Activated T-cell treated with anti-CD3 and anti-CD28 coated beads, Interleukin-2, amount 50 U/mL, for 72 hours (primary cell): ENCODE results near the gene MYRFL. TPM values are rescaled to one million over a fixed set of nuclear protein-coding genes. Genes with fewer than 3 reads are reported as not detected.

ENCODE experiments used
- ATAC-seq, 2 donors: fragments of 150-1000 bp; cut with Tn5 transposase; replicated peaks in 1 of 2; 2 replicates each; pipeline ENCODE4 v1.10.0; 2021; ENCODE audit warnings: moderate library complexity in 2 of 2, mild to moderate bottlenecking in 1 of 2
- DNase-seq, 2 donors: peaks; one replicate each; pipeline ENCODE4 v3.0.0; 2021 to 2022; ENCODE audit warnings: mixed read lengths in 1 of 2
- H3K27ac Mint-ChIP-seq: one replicate; pipeline ENCODE4 v1.8.0; 2022; ENCODE audit warnings: mild to moderate bottlenecking, moderate library complexity, mixed read lengths
- H3K27me3 Mint-ChIP-seq: one replicate; pipeline ENCODE4 v1.8.0; 2022; ENCODE audit warnings: low read depth, mixed read lengths
- H3K36me3 Mint-ChIP-seq, 2 donors: one replicate each; pipeline ENCODE4 v1.8.0; 2022; ENCODE audit warnings: mixed read lengths in 2 of 2, mild to moderate bottlenecking in 1 of 2; ENCODE audit not compliant: insufficient read depth in 2 of 2
- H3K4me1 Mint-ChIP-seq: one replicate; pipeline ENCODE4 v1.8.0; 2022; ENCODE audit warnings: low read depth, mixed read lengths
- H3K4me3 Mint-ChIP-seq, 2 donors: one replicate each; pipeline ENCODE4 v1.8.0; 2022; ENCODE audit warnings: mild to moderate bottlenecking in 2 of 2, mixed read lengths in 2 of 2, moderate library complexity in 2 of 2
- H3K9me3 Mint-ChIP-seq, 2 donors: one replicate each; pipeline ENCODE4 v1.8.0; 2022; ENCODE audit warnings: mixed read lengths in 2 of 2
- total RNA-seq, 2 donors: library from RNA; stranded (reverse); gene quantifications; one replicate each; pipeline ENCODE4 v1.2.3, GENCODE V29; 2022

Gene MYRFL
- total RNA-seq, 2 donors from 2014 or later = 0.14 TPM; not detected in 1

GRCh38 chr12:69994724-69995173 is 169.7 kb downstream of the MYRFL start:
- Mint-ChIP-seq H3K27ac (no peak overlapping the region), H3K9me3 (peaks cover 0 to 3% of the 10 kb centered on the region in 2 donors), H3K4me1 (no peaks in the 10 kb centered on the region), H3K27me3 (no peaks in the 10 kb centered on the region), H3K36me3 (no peaks in the 10 kb centered on the region), H3K4me3 (no peak overlapping the region)
- no peak for DNase-seq
- no peak for ATAC-seq

GRCh38 chr12:69996241-69996640 is 171.2 kb downstream of the MYRFL start:
- no peaks in the 10 kb centered on the region for H3K4me1 Mint-ChIP-seq
- no peaks in the 10 kb centered on the region for H3K27me3 Mint-ChIP-seq
- H3K27ac Mint-ChIP-seq = no peak overlapping the region
- no peak overlapping the region for H3K4me3 Mint-ChIP-seq
- DNase-seq = no peak
- peaks cover 0 to 3% of the 10 kb centered on the region in 2 donors for H3K9me3 Mint-ChIP-seq
- no peaks in the 10 kb centered on the region for H3K36me3 Mint-ChIP-seq
- ATAC-seq = no peak

GRCh38 chr12:69996722-69997121 is 171.7 kb downstream of the MYRFL start:
- Mint-ChIP-seq H3K27me3 (no peaks in the 10 kb centered on the region), H3K9me3 (peaks cover 0 to 3% of the 10 kb centered on the region in 2 donors)
- ATAC-seq = no peak

GRCh38 chr12:69998011-69998410 is 173.0 kb downstream of the MYRFL start:
- H3K27ac Mint-ChIP-seq = no peak overlapping the region
- H3K27me3 Mint-ChIP-seq = no peaks in the 10 kb centered on the region
- no peaks in the 10 kb centered on the region for H3K9me3 Mint-ChIP-seq
- H3K36me3 Mint-ChIP-seq = no peaks in the 10 kb centered on the region
- no peak for DNase-seq
- no peak for ATAC-seq
- no peak overlapping the region for H3K4me3 Mint-ChIP-seq
- no peaks in the 10 kb centered on the region for H3K4me1 Mint-ChIP-seq

More at GRCh38 chr12:69996722-69997121, 171.7 kb downstream of the MYRFL start:
- no peaks in the 10 kb centered on the region for H3K4me1 Mint-ChIP-seq
- H3K4me3 Mint-ChIP-seq = no peak overlapping the region
- DNase-seq = no peak
- no peaks in the 10 kb centered on the region for H3K36me3 Mint-ChIP-seq
- H3K27ac Mint-ChIP-seq = no peak overlapping the region

GRCh38 chr12:69998922-69999321 is 173.9 kb downstream of the MYRFL start:
- no peaks in the 10 kb centered on the region for H3K27me3 Mint-ChIP-seq
- H3K9me3 Mint-ChIP-seq = no peaks in the 10 kb centered on the region
- no peak overlapping the region for H3K4me3 Mint-ChIP-seq
- H3K4me1 Mint-ChIP-seq = no peaks in the 10 kb centered on the region
- H3K36me3 Mint-ChIP-seq = no peaks in the 10 kb centered on the region
- H3K27ac Mint-ChIP-seq = no peak overlapping the region
- no peak for DNase-seq
- ATAC-seq = no peak

- Mint-ChIP-seq H3K27me3 (no peaks in the 10 kb centered on the region), H3K4me1 (no peaks in the 10 kb centered on the region), H3K4me3 (no peak overlapping the region), H3K36me3 (no peaks in the 10 kb centered on the region), H3K27ac (no peak overlapping the region), H3K9me3 (no peaks in the 10 kb centered on the region)
- no peak for DNase-seq
- ATAC-seq = no peak
Measured at GRCh38 chr12:69999561-69999960, 174.5 kb downstream of the MYRFL start.

- H3K36me3 Mint-ChIP-seq = no peaks in the 10 kb centered on the region
- no peaks in the 10 kb centered on the region for H3K4me1 Mint-ChIP-seq
- peaks cover 0 to 1% of the 10 kb centered on the region in 2 donors for H3K9me3 Mint-ChIP-seq
- DNase-seq = no peak
- no peak overlapping the region for H3K27ac Mint-ChIP-seq
- ATAC-seq = no peak
- H3K4me3 Mint-ChIP-seq = no peak overlapping the region
- no peaks in the 10 kb centered on the region for H3K27me3 Mint-ChIP-seq
Measured at GRCh38 chr12:70002097-70002911, 177.3 kb downstream of the MYRFL start.

- Mint-ChIP-seq H3K36me3 (no peaks in the 10 kb centered on the region), H3K27me3 (no peaks in the 10 kb centered on the region), H3K9me3 (peaks cover 0 to 2% of the 10 kb centered on the region in 2 donors), H3K4me1 (no peaks in the 10 kb centered on the region), H3K27ac (no peak overlapping the region), H3K4me3 (no peak overlapping the region)
- ATAC-seq (no peak), DNase-seq (no peak)
Measured at GRCh38 chr12:70002912-70003255, 177.9 kb downstream of the MYRFL start.

GRCh38 chr12:70005864-70006618 is 181.0 kb downstream of the MYRFL start:
- Mint-ChIP-seq H3K9me3 (peaks cover 5 to 9% of the 10 kb centered on the region in 2 donors), H3K4me1 (no peaks in the 10 kb centered on the region), H3K36me3 (peaks cover 0 to 3% of the 10 kb centered on the region in 2 donors), H3K4me3 (no peak overlapping the region), H3K27me3 (no peaks in the 10 kb centered on the region), H3K27ac (no peak overlapping the region)
- DNase-seq (no peak), ATAC-seq (no peak)

GRCh38 chr12:70006619-70006973 is 181.6 kb downstream of the MYRFL start:
- DNase-seq = no peak
- peaks cover 0 to 3% of the 10 kb centered on the region in 2 donors for H3K36me3 Mint-ChIP-seq
- no peak overlapping the region for H3K27ac Mint-ChIP-seq
- H3K4me3 Mint-ChIP-seq = no peak overlapping the region
- ATAC-seq = no peak
- H3K4me1 Mint-ChIP-seq = no peaks in the 10 kb centered on the region
- H3K9me3 Mint-ChIP-seq = peaks cover 7 to 9% of the 10 kb centered on the region in 2 donors
- H3K27me3 Mint-ChIP-seq = no peaks in the 10 kb centered on the region

GRCh38 chr12:70007687-70008086 is 182.7 kb downstream of the MYRFL start:
- Mint-ChIP-seq H3K27ac (no peak overlapping the region), H3K9me3 (peaks cover 7 to 9% of the 10 kb centered on the region in 2 donors), H3K36me3 (peaks cover 0 to 3% of the 10 kb centered on the region in 2 donors), H3K4me3 (no peak overlapping the region), H3K27me3 (no peaks in the 10 kb centered on the region), H3K4me1 (no peaks in the 10 kb centered on the region)
- DNase-seq (no peak), ATAC-seq (no peak)
